Panc1 (cell line): ENCODE measurements around the gene MAP3K7. TPM values are rescaled to one million over a fixed set of nuclear protein-coding genes. Genes with fewer than 3 reads are reported as not detected.

Source experiments
- ATAC-seq: fragments of 200-7000 bp; cut with Tn5 transposase; 2 replicates; pipeline ENCODE4 v1.9.1; 2020; ENCODE audit warnings: mild to moderate bottlenecking, moderate library complexity
- BruUV-seq: library from RNA; stranded (reverse); fragments of 400-500 nt; replicated peaks from 2 replicates; lab custom pipeline; 2021; lab: Mats Ljungman, UMichigan
- CTCF ChIA-PET: fragments of 300-600 bp; sonication (Branson Sonifier 250); formaldehyde crosslinking; loops from one replicate; lab custom pipeline; 2022; ENCODE audit warnings: antibody characterized with exemption; lab: Charles Lee
- POLR2A ChIA-PET: fragments of 300-600 bp; sonication (Branson Sonifier 250); formaldehyde crosslinking; loops from one replicate; lab custom pipeline; 2022; ENCODE audit warnings: antibody characterized with exemption; lab: Charles Lee
- DNase-seq: peaks from one replicate; pipeline ENCODE4 v3.0.0-alpha.2; 2010; ENCODE audit warnings: low read depth, low spot score
- H3K27ac ChIP-seq: 2 replicates; pipeline ENCODE4 v1.5.1; 2011; ENCODE audit warnings: mild to moderate bottlenecking, low read length, inconsistent platforms
- H3K27me3 ChIP-seq: fragments of 200-500 bp; sonication (Bioruptor generic); 2 replicates; pipeline ENCODE4 v1.6.0; 2014; ENCODE audit warnings: low read length, inconsistent platforms; ENCODE audit not compliant: control insufficient read depth, insufficient read depth
- H3K36me3 ChIP-seq: fragments of 200-500 bp; sonication (Bioruptor generic); 2 replicates; pipeline ENCODE4 v1.5.1; 2014; ENCODE audit warnings: inconsistent platforms, mild to moderate bottlenecking, low read length, moderate library complexity; ENCODE audit not compliant: control insufficient read depth, insufficient read depth
- H3K4me1 ChIP-seq: 2 replicates; pipeline ENCODE4 v1.5.1; 2011; ENCODE audit warnings: inconsistent platforms, mild to moderate bottlenecking, low read length, moderate library complexity; ENCODE audit not compliant: control insufficient read depth, insufficient read depth
- H3K4me3 ChIP-seq, 2 experiments: 2 replicates each; pipeline ENCODE4 v1.5.1; 2011 to 2012; ENCODE audit warnings: low read depth in 2 of 2, low read length in 2 of 2, mild to moderate bottlenecking in 2 of 2, inconsistent platforms in 1 of 2, moderate library complexity in 1 of 2
- H3K9me3 ChIP-seq: fragments of 200-500 bp; sonication (Bioruptor generic); 2 replicates; pipeline ENCODE4 v1.5.1; 2014; ENCODE audit warnings: low read depth, mild to moderate bottlenecking, inconsistent platforms, low read length, moderate library complexity; ENCODE audit not compliant: control insufficient read depth, insufficient read depth
- CTCF ChIP-seq: fragments of 450-650 bp; IDR thresholded peaks from 2 replicates; pipeline ENCODE4 v1.5.1; 2017; ENCODE audit warnings: mild to moderate bottlenecking
- POLR2AphosphoS5 ChIP-seq: IDR thresholded peaks from 2 replicates; pipeline ENCODE4 v1.6.1; 2012; ENCODE audit warnings: mild to moderate bottlenecking, low read depth, low read length, moderate library complexity
- REST ChIP-seq, 2 experiments: IDR thresholded peaks; 2 replicates each; pipeline ENCODE4 v1.6.1; 2011 to 2012; ENCODE audit warnings: low read depth in 2 of 2, control low read depth in 1 of 2, low read length in 1 of 2, mild to moderate bottlenecking in 1 of 2, moderate library complexity in 1 of 2; ENCODE audit not compliant: insufficient read depth in 1 of 2
- SIN3A ChIP-seq: IDR thresholded peaks from 2 replicates; pipeline ENCODE4 v1.6.1; 2012; ENCODE audit warnings: low read depth, mild to moderate bottlenecking, low read length, moderate library complexity, borderline replicate concordance; ENCODE audit not compliant: insufficient read depth
- TCF7L2 ChIP-seq: IDR thresholded peaks from 2 replicates; pipeline ENCODE4 v1.6.1; 2011; ENCODE audit warnings: mild to moderate bottlenecking, low read depth, low read length, inconsistent platforms
- in situ Hi-C: cut with HindIII; loops from 2 replicates; pipeline ENCODE4 v1.10.0; 2016; ENCODE audit warnings: low sequenced_read_pairs, low pct_unique_long_range_greater_than_20kb
- intact Hi-C: fragments of 100-400 bp; cut with micrococcal nuclease; formaldehyde crosslinking; loops from one replicate; pipeline ENCODE4 v1.10.0; 2022; ENCODE audit not compliant: unreplicated experiment
- total RNA-seq: library from RNA; stranded (reverse); gene quantifications from one replicate; pipeline ENCODE4 v1.2.1, GENCODE V29; 2021; ENCODE audit not compliant: unreplicated experiment

Gene MAP3K7
- total RNA-seq, 1 experiment from 2014 or later = 33.1 TPM

GRCh38 chr6:90479603-90479926 lies 107.3 kb downstream of the MAP3K7 start:
- Histone ChIP-seq H3K36me3 (no peaks in the 10 kb centered on the region), H3K4me3 (no peak overlapping the region), H3K27ac (no peak overlapping the region), H3K4me1 (peaks cover 6% of the 10 kb centered on the region), H3K9me3 (no peaks in the 10 kb centered on the region), H3K27me3 (no peaks in the 10 kb centered on the region)
- DNase-seq = no peak
- no TSS peak for BruUV-seq
- intact Hi-C loops (loop anchor here (1.0 to 2.0 kb wide), 3 partner anchors 195 to 539 kb away; no protein-coding TSS in a partner anchor), in situ Hi-C loops (no loop called here)
- TF ChIP-seq SIN3A (no peak), REST (IDR thresholded peaks at IDR 0.05; ENCODE audit: insufficient read depth in 1 of 2, low read depth in 2 of 2, low read length in 1 of 2) (no peak), CTCF (peak; percentile 59; the same call in 1 of the 2 replicates), TCF7L2 (no peak), POLR2AphosphoS5 (no peak)
- ATAC-seq = peak; percentile 28
- ChIA-PET POLR2A (no interaction called here), CTCF (interaction anchor here (1.5 kb wide), 1 partner anchor 539 kb away, joined by 24 read pairs; no protein-coding TSS in a partner anchor)

- in situ Hi-C loops = no loop called here
- CTCF ChIA-PET = interaction anchor here (0.8 to 1.5 kb wide), 2 partner anchors 35 to 538 kb away, joined by 4 to 24 read pairs; no protein-coding TSS in a partner anchor
- BruUV-seq = no TSS peak
- H3K9me3 ChIP-seq = no peaks in the 10 kb centered on the region
- intact Hi-C loops = loop anchor here (1.0 to 2.0 kb wide), 3 partner anchors 194 to 539 kb away; no protein-coding TSS in a partner anchor
- H3K27ac ChIP-seq = no peak overlapping the region
- POLR2A ChIA-PET = no interaction called here
- ATAC-seq = peak; percentile 99
- H3K4me3 ChIP-seq = no peak overlapping the region
- H3K27me3 ChIP-seq = no peaks in the 10 kb centered on the region
- H3K36me3 ChIP-seq = no peaks in the 10 kb centered on the region
- peaks cover 6% of the 10 kb centered on the region for H3K4me1 ChIP-seq
- TF ChIP-seq CTCF (peak; percentile 86), REST (IDR thresholded peaks at IDR 0.05; ENCODE audit: insufficient read depth in 1 of 2, low read depth in 2 of 2, low read length in 1 of 2) (no peak), POLR2AphosphoS5 (no peak)
- DNase-seq = peak; percentile 84
Measured at GRCh38 chr6:90478789-90479602, 107.9 kb downstream of the MAP3K7 start.
